IMR-90 (cell line): ENCODE measurements around the gene SRCIN1. TPM values are rescaled to one million over a fixed set of nuclear protein-coding genes. Genes with fewer than 3 reads are reported as not detected.

Experiments used
- ATAC-seq: fragments of 200-7000 bp; cut with Tn5 transposase; 2 replicates; pipeline ENCODE4 v1.9.1; 2020; ENCODE audit warnings: low read depth, mild to moderate bottlenecking, moderate library complexity
- BruUV-seq: library from RNA; stranded (reverse); fragments of 400-500 nt; replicated peaks from 2 replicates; lab custom pipeline; 2021; lab: Mats Ljungman, UMichigan
- CTCF ChIA-PET: fragments of 300-600 bp; formaldehyde crosslinking; extraction: SDS; loops from one replicate; lab custom pipeline; 2021; ENCODE audit warnings: antibody characterized with exemption; lab: Yijun Ruan, JAX
- POLR2A ChIA-PET: fragments of 300-600 bp; sonication (Branson Sonifier 250); formaldehyde crosslinking; loops from one replicate; lab custom pipeline; 2022; ENCODE audit warnings: antibody characterized with exemption; ENCODE audit not compliant: unreplicated experiment; lab: Charles Lee
- DNase-seq: peaks from one replicate; pipeline ENCODE4 v3.0.0; 2013
- H2AFZ ChIP-seq: replicated peaks from 2 replicates; pipeline ENCODE3; 2013; ENCODE audit warnings: low read length, mild to moderate bottlenecking; ENCODE audit not compliant: poor library complexity
- H2AK5ac ChIP-seq: 2 replicates; pipeline ENCODE4 v1.6.1; 2013; ENCODE audit warnings: low read depth, low read length, inconsistent platforms
- H2AK9ac ChIP-seq: replicated peaks from 2 replicates; pipeline ENCODE3; 2013; ENCODE audit warnings: mild to moderate bottlenecking, low read depth, low read length, moderate library complexity; ENCODE audit not compliant: poor library complexity
- H2BK120ac ChIP-seq: 2 replicates; pipeline ENCODE4 v1.6.1; 2013; ENCODE audit warnings: low read depth, low read length, inconsistent platforms
- H2BK15ac ChIP-seq: 3 replicates; pipeline ENCODE4 v1.6.1; 2013; ENCODE audit warnings: low read depth, low read length, inconsistent platforms
- H2BK20ac ChIP-seq: 2 replicates; pipeline ENCODE4 v1.6.1; 2013; ENCODE audit warnings: low read depth, mild to moderate bottlenecking, inconsistent platforms, low read length, moderate library complexity
- H2BK5ac ChIP-seq: 2 replicates; pipeline ENCODE4 v1.6.1; 2013; ENCODE audit warnings: mild to moderate bottlenecking, low read depth, low read length, inconsistent platforms; ENCODE audit not compliant: poor library complexity, severe bottlenecking
- H3K14ac ChIP-seq: replicated peaks from 2 replicates; pipeline ENCODE4 v1.6.1; 2013; ENCODE audit warnings: low read depth, low read length, inconsistent platforms
- H3K18ac ChIP-seq: 2 replicates; pipeline ENCODE4 v1.6.1; 2013; ENCODE audit warnings: low read depth, low read length, control low read depth
- H3K23ac ChIP-seq: 2 replicates; pipeline ENCODE4 v1.6.1; 2013; ENCODE audit warnings: low read depth, low read length, inconsistent platforms
- H3K27ac ChIP-seq: 2 replicates; pipeline ENCODE4 v1.5.1; 2013; ENCODE audit warnings: mild to moderate bottlenecking, control low read depth, low read length; ENCODE audit not compliant: insufficient read depth
- H3K27me3 ChIP-seq: 2 replicates; pipeline ENCODE4 v1.6.1; 2013; ENCODE audit warnings: low read length; ENCODE audit not compliant: control insufficient read depth, insufficient read depth
- H3K36me3 ChIP-seq: 2 replicates; pipeline ENCODE4 v1.6.1; 2013; ENCODE audit warnings: low read length, mixed read lengths; ENCODE audit not compliant: control insufficient read depth, insufficient read depth
- H3K4ac ChIP-seq: 2 replicates; pipeline ENCODE4 v1.6.1; 2013; ENCODE audit warnings: low read depth, low read length, inconsistent platforms
- H3K4me1 ChIP-seq: 2 replicates; pipeline ENCODE4 v1.6.1; 2013; ENCODE audit warnings: low read length, mixed read lengths; ENCODE audit not compliant: control insufficient read depth, insufficient read depth
- H3K4me2 ChIP-seq: 2 replicates; pipeline ENCODE4 v1.6.1; 2013; ENCODE audit warnings: low read depth, mild to moderate bottlenecking, control low read depth, low read length, moderate library complexity
- H3K4me3 ChIP-seq: 2 replicates; pipeline ENCODE4 v1.5.1; 2013; ENCODE audit warnings: low read depth, mild to moderate bottlenecking, control low read depth, low read length, moderate library complexity; ENCODE audit not compliant: insufficient read depth
- H3K56ac ChIP-seq: 2 replicates; pipeline ENCODE4 v1.6.1; 2013; ENCODE audit warnings: low read length, inconsistent platforms; ENCODE audit not compliant: insufficient read depth; ENCODE audit errors: extremely low read depth
- H3K79me1 ChIP-seq, 2 experiments: 2 replicates each; pipeline ENCODE4 v1.6.1; 2013; ENCODE audit warnings: low read length in 2 of 2, inconsistent platforms in 1 of 2, low read depth in 1 of 2
- H3K9ac ChIP-seq: 2 replicates; pipeline ENCODE4 v1.6.1; 2013; ENCODE audit warnings: low read depth, low read length, control low read depth
- H3K9me1 ChIP-seq: 2 replicates; pipeline ENCODE4 v1.6.1; 2013; ENCODE audit warnings: low read length, inconsistent platforms; ENCODE audit not compliant: insufficient read depth
- H3K9me3 ChIP-seq: 2 replicates; pipeline ENCODE4 v1.6.1; 2013; ENCODE audit warnings: low read length; ENCODE audit not compliant: control insufficient read depth, insufficient read depth
- H4K20me1 ChIP-seq: 2 replicates; pipeline ENCODE4 v1.6.1; 2013; ENCODE audit warnings: low read length, inconsistent platforms; ENCODE audit not compliant: insufficient read depth
- H4K5ac ChIP-seq: 2 replicates; pipeline ENCODE4 v1.6.1; 2013; ENCODE audit warnings: mild to moderate bottlenecking, low read depth, low read length, control low read depth
- H4K8ac ChIP-seq, 2 experiments: 2 replicates each; pipeline ENCODE4 v1.6.1; 2013; ENCODE audit warnings: low read depth in 2 of 2, low read length in 2 of 2, control low read depth in 1 of 2, inconsistent platforms in 1 of 2
- H4K91ac ChIP-seq: 2 replicates; pipeline ENCODE4 v1.6.1; 2013; ENCODE audit warnings: low read depth, low read length, inconsistent platforms; ENCODE audit not compliant: insufficient read depth
- BHLHE40 ChIP-seq: fragments of 150-350 bp; IDR thresholded peaks from 2 replicates; pipeline ENCODE4 v1.6.1; 2016; ENCODE audit warnings: mild to moderate bottlenecking, low read depth, low read length
- CEBPB ChIP-seq: IDR thresholded peaks from 2 replicates; pipeline ENCODE4 v1.6.1; 2012; ENCODE audit warnings: low read depth, low read length, improper control_type of control experiment
- CHD1 ChIP-seq: IDR thresholded peaks from 2 replicates; pipeline ENCODE4 v1.6.1; 2012; ENCODE audit warnings: low read depth, low read length, improper control_type of control experiment
- CTCF ChIP-seq: conservative IDR thresholded peaks from 2 replicates; pipeline ENCODE4 v1.5.1; 2012; ENCODE audit warnings: mild to moderate bottlenecking, low read depth, low read length, improper control_type of control experiment
- FOS ChIP-seq: fragments of 150-350 bp; IDR thresholded peaks from 2 replicates; pipeline ENCODE4 v1.6.1; 2016; ENCODE audit warnings: low read depth, low read length
- MAFK ChIP-seq: IDR thresholded peaks from 2 replicates; pipeline ENCODE4 v1.6.1; 2012; ENCODE audit warnings: low read depth, low read length, improper control_type of control experiment
- MAZ ChIP-seq: IDR thresholded peaks from 2 replicates; pipeline ENCODE4 v1.6.1; 2012; ENCODE audit warnings: low read depth, mild to moderate bottlenecking, low read length, improper control_type of control experiment, moderate library complexity, borderline replicate concordance
- NFE2L2 ChIP-seq: fragments of 150-350 bp; IDR thresholded peaks from 2 replicates; pipeline ENCODE4 v1.6.1; 2016; ENCODE audit warnings: low read depth, mild to moderate bottlenecking, low read length
- POLR2A ChIP-seq: IDR thresholded peaks from 2 replicates; pipeline ENCODE4 v1.6.1; 2012; ENCODE audit warnings: mild to moderate bottlenecking, low read depth, low read length
- RAD21 ChIP-seq: IDR thresholded peaks from 2 replicates; pipeline ENCODE4 v1.6.1; 2012; ENCODE audit warnings: low read length, improper control_type of control experiment
- RCOR1 ChIP-seq: IDR thresholded peaks from 2 replicates; pipeline ENCODE4 v1.6.1; 2012; ENCODE audit warnings: mild to moderate bottlenecking, low read length, improper control_type of control experiment; ENCODE audit not compliant: insufficient replicate concordance
- RFX5 ChIP-seq: IDR thresholded peaks from 2 replicates; pipeline ENCODE4 v1.8.0; 2012; ENCODE audit warnings: low read depth, mild to moderate bottlenecking, low read length, moderate library complexity
- SMC3 ChIP-seq: fragments of 150-350 bp; IDR thresholded peaks from 2 replicates; pipeline ENCODE4 v1.6.1; 2016; ENCODE audit warnings: low read depth, mild to moderate bottlenecking, antibody characterized with exemption, low read length, moderate library complexity
- WGBS, 2 experiments: methylation state at CpG; one replicate each; pipeline versions ENCODE4 v1.1.5 to v1.1.7; 2013; ENCODE audit warnings: missing lambda C conversion rate in 2 of 2; ENCODE audit not compliant: insufficient read length in 1 of 2; ENCODE audit errors: extremely low coverage in 2 of 2; 5-methylcytosine and 5-hydroxymethylcytosine counted together
- dilution Hi-C: fragments of 300-500 bp; cut with HindIII; formaldehyde crosslinking; loops from one replicate; pipeline ENCODE4 v1.14.3; 2018; ENCODE audit warnings: low sequenced_read_pairs; ENCODE audit not compliant: unreplicated experiment
- in situ Hi-C: fragments of 300-500 bp; cut with MboI; formaldehyde crosslinking; loops from 3 replicates; pipeline ENCODE4 v1.14.3; 2019; ENCODE audit warnings: low sequenced_read_pairs, inconsistent platforms, mixed read lengths
- intact Hi-C: fragments of 100-400 bp; cut with micrococcal nuclease; formaldehyde crosslinking; loops from 2 replicates; pipeline ENCODE4 v1.10.0; 2022
- polyA plus RNA-seq, 3 experiments: library from polyadenylated mRNA; depleted of rRNA; stranded (reverse); fragments of >200 nt; gene quantifications; 2 replicates each; pipeline ENCODE4 v1.2.3, GENCODE V29; 2012; ENCODE audit warnings: low replicate concordance in 1 of 3
- total RNA-seq: library from RNA; depleted of rRNA; stranded (reverse); fragments of >200 nt; gene quantifications from 2 replicates; pipeline ENCODE4 v1.2.3, GENCODE V29; 2012

Gene SRCIN1
- total and polyA plus RNA-seq, 2 of the 4 experiments (the other 2 are of a cell fraction): not detected

GRCh38 chr17:38605841-38606645 lies at the start of gene SRCIN1 (continued):
- TF ChIP-seq CHD1 (no peak), POLR2A (no peak), NFE2L2 (no peak)

- Histone ChIP-seq H3K14ac (no peak overlapping the region), H2AK9ac (no peak overlapping the region), H3K56ac (no peak overlapping the region), H2BK15ac (no peak overlapping the region), H2BK5ac (no peak overlapping the region), H3K4me1 (no peaks in the 10 kb centered on the region), H3K9me3 (no peaks in the 10 kb centered on the region), H3K9me1 (no peaks in the 10 kb centered on the region), H2BK20ac (no peak overlapping the region), H3K23ac (no peak overlapping the region), H3K27ac (no peak overlapping the region), H2BK120ac (no peak overlapping the region), H3K9ac (no peak overlapping the region), H2AFZ (no peak overlapping the region), H4K5ac (no peak overlapping the region), H3K27me3 (peaks cover 55% of the 10 kb centered on the region), H3K18ac (no peak overlapping the region), H2AK5ac (no peak overlapping the region), H4K20me1 (no peaks in the 10 kb centered on the region), H3K4ac (no peak overlapping the region), H3K36me3 (no peaks in the 10 kb centered on the region), H3K79me1 (no peaks in the 10 kb centered on the region), H3K4me2 (no peak overlapping the region), H3K4me3 (no peak overlapping the region), H4K91ac (no peak overlapping the region), H4K8ac (no peak overlapping the region)
- CTCF ChIA-PET: interaction anchor here (1.5 kb wide), 1 partner anchor 8 kb away, joined by 5 read pairs; no protein-coding TSS in a partner anchor
- in situ Hi-C loops: no loop called here
- no TSS peak for BruUV-seq
- dilution Hi-C loops: no loop called here
- POLR2A ChIA-PET: no interaction called here
- ATAC-seq (no peak), DNase-seq (no peak)
- WGBS, 2 experiments: 8% methylated on average over 5 of the region's 21 CpGs; no CpG with 5 or more reads in 1 of the 2 experiments
- intact Hi-C loops: no loop called here
- TF ChIP-seq RFX5 (no peak), MAZ (no peak), CEBPB (no peak), POLR2A (no peak), FOS (no peak), RCOR1 (no peak), BHLHE40 (no peak), MAFK (no peak), SMC3 (no peak), CTCF (no peak), NFE2L2 (no peak), RAD21 (no peak), CHD1 (no peak)
Measured at GRCh38 chr17:38654411-38655398, 49.0 kb upstream of the SRCIN1 start.
